Fibroblast of lung (primary cell): ENCODE data around the gene HHIPL1.
A peak's percentile ranks its signal among the peaks of the same experiment; 100 is the strongest.

Source experiments
- EZH2 ChIP-seq: IDR thresholded peaks from 2 replicates; pipeline ENCODE4 v1.5.1; 2012; ENCODE audit warnings: low read length, control low read depth, mild to moderate bottlenecking; ENCODE audit errors: missing control alignments
- TF ChIP-seq, protein P1 (sequence below), 2 donors: IDR thresholded peaks in 1 of 2; conservative IDR thresholded peaks in 1 of 2; 1 replicate in 1 of 2; 2 replicates in 1 of 2; pipeline ENCODE4 v1.5.1; 2011 to 2012; ENCODE audit warnings: low read length in 2 of 2, control low read depth in 1 of 2, inconsistent platforms in 1 of 2, low read depth in 1 of 2, mild to moderate bottlenecking in 1 of 2

DNA sequence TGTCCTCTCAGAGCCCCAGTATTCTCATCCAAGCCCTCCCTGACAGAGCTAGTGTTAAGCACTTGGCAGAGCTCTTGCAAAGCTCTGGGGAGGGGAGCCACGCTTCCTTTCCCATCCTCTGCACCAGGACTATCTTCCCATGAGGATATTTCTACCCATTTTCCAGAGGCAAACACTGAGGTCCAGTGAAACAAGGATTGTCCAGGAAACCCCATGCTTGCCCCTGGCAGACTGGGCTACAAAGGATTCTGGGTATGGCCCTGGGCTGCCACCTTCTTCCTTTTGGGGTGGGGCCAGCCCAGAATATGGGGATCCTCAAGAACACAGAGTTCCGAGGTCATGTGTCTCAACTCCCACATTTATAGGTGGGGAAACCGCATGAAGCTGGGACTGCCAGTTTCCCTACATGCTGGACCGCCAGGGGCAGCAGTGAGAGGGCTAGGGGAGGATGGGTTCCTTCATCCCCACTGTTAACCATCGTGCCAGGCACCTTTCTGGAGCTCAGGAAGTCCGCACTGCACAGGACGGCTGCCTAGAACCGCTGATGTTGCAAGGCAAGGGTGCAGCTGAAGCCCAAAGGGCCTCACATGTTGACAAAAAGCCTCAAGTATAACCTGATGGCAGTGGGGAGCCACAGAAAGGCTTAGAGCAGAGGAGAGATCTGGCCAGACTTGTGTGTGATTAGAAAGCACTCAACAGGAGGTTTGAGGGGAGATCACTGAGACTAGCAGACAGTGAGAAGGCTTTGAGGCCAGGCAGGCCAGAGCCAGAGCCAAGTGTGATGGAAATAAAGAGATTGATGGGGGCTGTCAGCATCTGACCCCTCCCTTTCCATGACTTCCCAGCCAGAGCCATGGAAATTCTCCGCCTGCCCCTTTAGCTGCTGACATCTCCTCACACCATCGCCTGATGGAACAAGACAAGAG is 35.4 kb upstream of the HHIPL1 start:
- no peak for TF ChIP-seq EZH2
- TF ChIP-seq, protein P1, sequence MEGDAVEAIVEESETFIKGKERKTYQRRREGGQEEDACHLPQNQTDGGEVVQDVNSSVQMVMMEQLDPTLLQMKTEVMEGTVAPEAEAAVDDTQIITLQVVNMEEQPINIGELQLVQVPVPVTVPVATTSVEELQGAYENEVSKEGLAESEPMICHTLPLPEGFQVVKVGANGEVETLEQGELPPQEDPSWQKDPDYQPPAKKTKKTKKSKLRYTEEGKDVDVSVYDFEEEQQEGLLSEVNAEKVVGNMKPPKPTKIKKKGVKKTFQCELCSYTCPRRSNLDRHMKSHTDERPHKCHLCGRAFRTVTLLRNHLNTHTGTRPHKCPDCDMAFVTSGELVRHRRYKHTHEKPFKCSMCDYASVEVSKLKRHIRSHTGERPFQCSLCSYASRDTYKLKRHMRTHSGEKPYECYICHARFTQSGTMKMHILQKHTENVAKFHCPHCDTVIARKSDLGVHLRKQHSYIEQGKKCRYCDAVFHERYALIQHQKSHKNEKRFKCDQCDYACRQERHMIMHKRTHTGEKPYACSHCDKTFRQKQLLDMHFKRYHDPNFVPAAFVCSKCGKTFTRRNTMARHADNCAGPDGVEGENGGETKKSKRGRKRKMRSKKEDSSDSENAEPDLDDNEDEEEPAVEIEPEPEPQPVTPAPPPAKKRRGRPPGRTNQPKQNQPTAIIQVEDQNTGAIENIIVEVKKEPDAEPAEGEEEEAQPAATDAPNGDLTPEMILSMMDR (conservative IDR thresholded peaks at IDR 0.05 in 1 of 2, IDR thresholded peaks at IDR 0.05 in 1 of 2; ENCODE audit: low read depth in 1 of 2, low read length in 2 of 2), result peak; percentile 31 to 63
